Mucosa of descending colon (tissue), 3 donors: ENCODE measurements around the gene NTN1. TPM values are rescaled to one million over a fixed set of nuclear protein-coding genes. Genes with fewer than 3 reads are reported as not detected.
"Not testable (repeated sequence)": the region's sequence is repeated elsewhere in the genome, so short reads cannot be mapped to it uniquely, and the experiment has no call there.

Source experiments
- ATAC-seq: fragments of 200-7000 bp; cut with Tn5 transposase; one replicate; pipeline ENCODE4 v1.9.1; 2020; ENCODE audit warnings: mild to moderate bottlenecking, moderate library complexity
- DNase-seq, 3 donors: peaks; one replicate each; pipeline ENCODE4 v3.0.0-alpha.2; 2020
- H3K36me3 ChIP-seq: fragments of 200-600 bp; one replicate; pipeline ENCODE4 v1.8.0; 2021; ENCODE audit warnings: low read depth, mild to moderate bottlenecking
- H3K4me1 ChIP-seq: fragments of 200-600 bp; one replicate; pipeline ENCODE4 v1.8.0; 2021; ENCODE audit warnings: low read depth, mild to moderate bottlenecking
- H3K4me3 ChIP-seq: fragments of 200-600 bp; one replicate; pipeline ENCODE4 v1.8.0; 2021; ENCODE audit warnings: mild to moderate bottlenecking
- H3K9me3 ChIP-seq: fragments of 200-600 bp; one replicate; pipeline ENCODE4 v1.8.0; 2021; ENCODE audit warnings: mild to moderate bottlenecking
- CTCF ChIP-seq: fragments of 200-600 bp; IDR thresholded peaks from one replicate; pipeline ENCODE4 v1.8.0; 2022; ENCODE audit warnings: antibody characterized with exemption, mild to moderate bottlenecking
- intact Hi-C, 2 donors: fragments of 100-400 bp; cut with DNase I in 1 of 2; cut with micrococcal nuclease in 1 of 2; formaldehyde crosslinking; loops; one replicate each; pipeline versions ENCODE4 v1.11.0 to v1.11.1; 2022; cut with DNase I, micrococcal nuclease
- total RNA-seq, 3 donors: library from RNA; stranded (reverse); fragmentation: NEBNext Ultra II Directional in 2 of 3; extraction: Animal tissue kit (Norgen Biotek cat#: 25700) in 2 of 3; gene quantifications; one replicate each; pipeline versions ENCODE4 v1.2.1 to v1.2.4, GENCODE V29; 2021 to 2023
- donor health status: DM: no; HTN: no; CAD: no; lungs with moderate emphysema.
- donor health status: DM: no; HTN: no; CAD: no.
- donor health status: DM: no; HTN: yes; CAD: no.

NTN1 gene
- total RNA-seq, 3 donors from 2014 or later = 3.7 to 61.8 (median 4.0) TPM

- DNase-seq (no peak), ATAC-seq (peak; percentile 36)
- TF ChIP-seq CTCF = no peak
- no peak overlapping the region for H3K4me3 ChIP-seq
- H3K9me3 ChIP-seq = no peaks in the 10 kb centered on the region
- H3K36me3 ChIP-seq = no peaks in the 10 kb centered on the region
- intact Hi-C loops = no loop called here
- no peaks in the 10 kb centered on the region for H3K4me1 ChIP-seq
Measured at GRCh38 chr17:8985054-8985701, 36.1 kb upstream of the NTN1 start.

- ATAC-seq (no peak), DNase-seq (no peak)
- no peaks in the 10 kb centered on the region for H3K36me3 ChIP-seq
- intact Hi-C loops = no loop called here
- H3K4me3 ChIP-seq = no peak overlapping the region
- H3K4me1 ChIP-seq = no peaks in the 10 kb centered on the region
- H3K9me3 ChIP-seq = no peaks in the 10 kb centered on the region
- no peak for TF ChIP-seq CTCF
Measured at GRCh38 chr17:8986295-8986694, 35.0 kb upstream of the NTN1 start.

GRCh38 chr17:8988263-8988935 lies 32.9 kb upstream of the NTN1 start:
- H3K4me3 ChIP-seq, ATAC-seq, H3K9me3 ChIP-seq, H3K4me1 ChIP-seq, intact Hi-C loops, DNase-seq, H3K36me3 ChIP-seq: not testable (repeated sequence)

GRCh38 chr17:8991514-8992285 lies 29.6 kb upstream of the NTN1 start:
- Histone ChIP-seq H3K9me3 (no peaks in the 10 kb centered on the region), H3K4me3 (no peak overlapping the region), H3K36me3 (no peaks in the 10 kb centered on the region), H3K4me1 (no peaks in the 10 kb centered on the region)
- TF ChIP-seq CTCF = peak; percentile 45
- peak; percentile 79 for ATAC-seq
- intact Hi-C loops = loop anchor here (5.0 to 10.0 kb wide), 2 partner anchors 531 to 533 kb away; no protein-coding TSS in a partner anchor
- DNase-seq = peak in 2 of 3 donors; percentile 40 to 84

- intact Hi-C loops = loop anchor here (5.0 to 10.0 kb wide), 2 partner anchors 528 to 530 kb away; no protein-coding TSS in a partner anchor
- Histone ChIP-seq H3K36me3 (no peaks in the 10 kb centered on the region), H3K4me3 (no peak overlapping the region), H3K9me3 (no peaks in the 10 kb centered on the region), H3K4me1 (no peaks in the 10 kb centered on the region)
- ATAC-seq (peak; percentile 73), DNase-seq (peak; percentile 55 to 81 (median 76))
- peak; percentile 47 for TF ChIP-seq CTCF
Measured at GRCh38 chr17:8994319-8994718, 27.0 kb upstream of the NTN1 start.
